GM12801 (cell line): Measurements from ENCODE around the gene IARS2.

ENCODE experiments used
- CTCF ChIP-seq: IDR thresholded peaks from one replicate; pipeline ENCODE4 v1.5.1; 2011; ENCODE audit warnings: control low read depth; ENCODE audit not compliant: insufficient read length; ENCODE audit errors: extremely low read depth

Gene IARS2

GRCh38 chr1:220184506-220184905 is 90.6 kb downstream of the IARS2 start:
- no peak for TF ChIP-seq CTCF

GRCh38 chr1:220186752-220187151 is 92.8 kb downstream of the IARS2 start:
- no peak for TF ChIP-seq CTCF

GRCh38 chr1:220188538-220188937 is 94.6 kb downstream of the IARS2 start:
- no peak for TF ChIP-seq CTCF

GRCh38 chr1:220189750-220190347 is 95.9 kb downstream of the IARS2 start:
- no peak for TF ChIP-seq CTCF

DNA sequence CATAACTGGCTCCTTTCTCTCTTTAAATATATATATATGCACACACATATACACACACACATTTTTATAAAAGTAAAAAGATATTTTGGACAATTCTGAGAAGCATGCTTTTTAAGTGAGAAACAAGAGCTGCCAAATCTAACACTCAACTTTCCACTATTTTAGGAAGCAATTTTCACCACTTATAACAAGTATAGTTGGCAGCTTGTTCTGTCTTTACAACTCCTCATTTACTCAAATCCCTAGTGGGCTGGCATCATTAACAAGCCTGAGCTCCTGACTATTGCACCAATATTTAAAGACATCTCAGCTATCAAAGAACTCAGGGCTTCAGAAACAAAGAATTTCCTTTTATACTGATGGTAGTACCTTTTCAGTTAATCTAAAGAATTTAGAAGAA is 101.8 kb downstream of the IARS2 start:
- no peak for TF ChIP-seq CTCF
